HepG2 (cell line): ENCODE data around the gene ORC6. TPM values are rescaled to one million over a fixed set of nuclear protein-coding genes. Genes with fewer than 3 reads are reported as not detected.

Source experiments
- ATAC-seq: fragments of 200-7000 bp; cut with Tn5 transposase; 3 replicates; pipeline ENCODE4 v1.9.1; 2020; ENCODE audit warnings: mild to moderate bottlenecking, moderate library complexity
- BruUV-seq: library from RNA; stranded (reverse); fragments of 400-500 nt; replicated peaks from 2 replicates; lab custom pipeline; 2021; lab: Mats Ljungman, UMichigan
- CTCF ChIA-PET: fragments of 300-600 bp; formaldehyde crosslinking; extraction: SDS; loops from one replicate; lab custom pipeline; 2021; ENCODE audit warnings: low total read pairs, inconsistent platforms, low intra/inter-chr PET ratio; lab: Yijun Ruan, JAX
- POLR2A ChIA-PET: fragments of 350-600 bp; sonication (Branson Sonifier 250); formaldehyde crosslinking; loops from one replicate; lab custom pipeline; 2020; ENCODE audit warnings: antibody characterized with exemption, inconsistent platforms; lab: Yijun Ruan, JAX
- DNase-seq: peaks from one replicate; pipeline ENCODE4 v3.0.0-alpha.2; 2015; ENCODE audit warnings: low spot score
- FAIRE-seq: peaks from 3 replicates; lab custom pipeline; 2011; peaks lifted over from hg19 to GRCh38; lab: Jason Lieb, UNC
- H2AFZ ChIP-seq: one replicate; pipeline ENCODE4 v1.6.1; 2011; ENCODE audit warnings: low read length, inconsistent platforms
- H3K27ac ChIP-seq: fragments of 300-600 bp; 3 replicates; pipeline ENCODE4 v1.8.0; 2011; ENCODE audit warnings: mixed run types, mild to moderate bottlenecking, mixed read lengths, low read length, inconsistent platforms; ENCODE audit not compliant: insufficient read depth; ENCODE audit errors: extremely low read length
- H3K27me3 ChIP-seq, 2 experiments: fragments of 200-600 bp in 1 of 2; 2 replicates in 1 of 2; 3 replicates in 1 of 2; pipeline versions ENCODE4 v1.6.0 to v1.8.0; 2011; ENCODE audit warnings: low read length in 2 of 2, mild to moderate bottlenecking in 2 of 2, moderate library complexity in 2 of 2, inconsistent platforms in 1 of 2; ENCODE audit not compliant: insufficient read depth in 2 of 2, control insufficient read depth in 1 of 2
- H3K36me3 ChIP-seq, 2 experiments: fragments of 200-600 bp in 1 of 2; replicated peaks in 1 of 2; 2 replicates in 1 of 2; 3 replicates in 1 of 2; pipeline versions ENCODE4 v1.5.1 to v1.8.0; 2011; ENCODE audit warnings: low read length in 2 of 2, inconsistent platforms in 1 of 2; ENCODE audit not compliant: insufficient read depth in 2 of 2, control insufficient read depth in 1 of 2
- H3K4me1 ChIP-seq: 2 replicates; pipeline ENCODE4 v1.5.1; 2012; ENCODE audit warnings: low read length, inconsistent platforms; ENCODE audit not compliant: insufficient read depth
- H3K4me2 ChIP-seq: 2 replicates; pipeline ENCODE4 v1.6.0; 2011; ENCODE audit warnings: low read depth, low read length, inconsistent platforms
- H3K4me3 ChIP-seq, 3 experiments: fragments of 200-600 bp in 1 of 3; sonication (generic), shearing (Covaris generic) in 1 of 3; replicated peaks in 1 of 3; 2 replicates each; pipeline ENCODE4 v1.5.1; 2011 to 2016; ENCODE audit warnings: low read length in 3 of 3, inconsistent platforms in 2 of 3, low read depth in 2 of 3, mild to moderate bottlenecking in 2 of 3, control low read depth in 1 of 3, mixed read lengths in 1 of 3; ENCODE audit not compliant: insufficient read depth in 1 of 3
- H3K79me2 ChIP-seq: one replicate; pipeline ENCODE4 v1.6.1; 2011; ENCODE audit warnings: low read length, inconsistent platforms; ENCODE audit not compliant: insufficient read depth
- H3K9ac ChIP-seq: 2 replicates; pipeline ENCODE4 v1.6.0; 2011; ENCODE audit warnings: mild to moderate bottlenecking, low read depth, low read length, inconsistent platforms; ENCODE audit not compliant: insufficient read depth
- H3K9me3 ChIP-seq: 2 replicates; pipeline ENCODE4 v1.5.1; 2012; ENCODE audit warnings: mild to moderate bottlenecking, low read length
- H4K20me1 ChIP-seq: 2 replicates; pipeline ENCODE4 v1.6.0; 2011; ENCODE audit warnings: inconsistent platforms, mild to moderate bottlenecking, low read length, moderate library complexity; ENCODE audit not compliant: insufficient read depth
- ARHGAP35 ChIP-seq: sonication (generic); formaldehyde crosslinking; IDR thresholded peaks from 2 replicates; pipeline ENCODE4 v1.9.0; 2022; ENCODE audit warnings: mild to moderate bottlenecking, inconsistent platforms, moderate library complexity, missing genetic modification reagents, borderline replicate concordance
- CEBPB ChIP-seq: IDR thresholded peaks from 2 replicates; pipeline ENCODE4 v1.6.1; 2011; ENCODE audit warnings: low read depth, low read length, improper control_type of control experiment, borderline replicate concordance
- DZIP1 ChIP-seq: sonication (generic); formaldehyde crosslinking; IDR thresholded peaks from 2 replicates; pipeline ENCODE4 v1.5.0; 2020; ENCODE audit warnings: mild to moderate bottlenecking, missing genetic modification reagents
- GATAD2A ChIP-seq: IDR thresholded peaks from 2 replicates; pipeline ENCODE4 v1.6.1; 2016
- KLF15 ChIP-seq: sonication (generic); formaldehyde crosslinking; IDR thresholded peaks from 2 replicates; pipeline ENCODE4 v1.8.1; 2023; ENCODE audit warnings: borderline replicate concordance, mild to moderate bottlenecking, inconsistent platforms, missing genetic modification reagents, mixed read lengths
- PRDM4 ChIP-seq: sonication (generic); formaldehyde crosslinking; IDR thresholded peaks from 2 replicates; pipeline ENCODE4 v1.9.0; 2021; ENCODE audit warnings: missing genetic modification reagents, borderline replicate concordance
- SRF ChIP-seq: IDR thresholded peaks from 2 replicates; pipeline ENCODE4 v1.6.1; 2011; ENCODE audit warnings: mild to moderate bottlenecking, low read depth, low read length, moderate library complexity
- TOPORS ChIP-seq: sonication (generic); formaldehyde crosslinking; IDR thresholded peaks from 2 replicates; pipeline ENCODE4 v1.8.0; 2023; ENCODE audit warnings: mild to moderate bottlenecking, missing genetic modification reagents
- TP53 ChIP-seq: sonication (generic); formaldehyde crosslinking; conservative IDR thresholded peaks from 2 replicates; pipeline ENCODE4 v1.4.0; 2020; ENCODE audit warnings: missing genetic modification reagents
- XRCC5 ChIP-seq: fragments of 200-400 bp; formaldehyde crosslinking; optimal IDR thresholded peaks from 2 replicates; pipeline ENCODE3; 2017; ENCODE audit warnings: mild to moderate bottlenecking, low read length
- ZIK1 ChIP-seq: sonication (generic); formaldehyde crosslinking; IDR thresholded peaks from 2 replicates; pipeline ENCODE4 v1.5.0; 2020; ENCODE audit warnings: mild to moderate bottlenecking, low read depth, missing genetic modification reagents, borderline replicate concordance
- ZNF331 ChIP-seq: sonication (generic); formaldehyde crosslinking; IDR thresholded peaks from 2 replicates; pipeline ENCODE4 v1.4.0; 2020; ENCODE audit warnings: missing genetic modification reagents
- WGBS: methylation state at CpG from one replicate; pipeline ENCODE4 v1.1.6; 2017; ENCODE audit warnings: low lambda C conversion rate; 5-methylcytosine and 5-hydroxymethylcytosine counted together
- in situ Hi-C: cut with HindIII; loops from 2 replicates; pipeline ENCODE4 v1.10.0; 2017; ENCODE audit warnings: low pct_unique_long_range_greater_than_20kb; ENCODE audit not compliant: extremely low pct_ligation_motif_present
- intact Hi-C: fragments of 100-400 bp; cut with micrococcal nuclease; formaldehyde crosslinking; loops from one replicate; pipeline ENCODE4 v1.10.0; 2022; ENCODE audit not compliant: unreplicated experiment
- polyA plus RNA-seq, 8 experiments: library from polyadenylated mRNA; depleted of rRNA in 3 of 8; stranded (reverse) in 7 of 8; unstranded in 1 of 8; fragments of >200 nt; fragmentation: Illumina TruSeq in 4 of 8; extraction: Trizol in 4 of 8; gene quantifications; 2 replicates each; pipeline versions ENCODE4 v1.2.1 to v1.2.3, GENCODE V29; 2011 to 2016; ENCODE audit warnings: low read depth in 4 of 8, missing spikeins in 1 of 8, mixed read lengths in 1 of 8; ENCODE audit not compliant: insufficient read depth in 1 of 8
- total RNA-seq, 5 experiments: library from RNA; depleted of rRNA; stranded (reverse); fragments of >200 nt; fragmentation: Illumina TruSeq; extraction: Trizol; gene quantifications; 2 replicates each; pipeline ENCODE4 v1.2.3, GENCODE V29; 2016; ENCODE audit warnings: low read depth in 1 of 5
- TF ChIP-seq, protein P1 (sequence below): sonication (generic); formaldehyde crosslinking; IDR thresholded peaks from 2 replicates; pipeline ENCODE4 v1.4.0; 2020; ENCODE audit warnings: mild to moderate bottlenecking, missing genetic modification reagents

The ORC6 gene
- total and polyA plus RNA-seq, 2 of the 13 experiments (the other 11 are each of a cell fraction or from before 2014, with no cell fraction given): 34.2 to 69.8 TPM

- TF ChIP-seq PRDM4 (CRISPR knock-in tag) (no peak), TOPORS (CRISPR knock-in tag) (no peak), KLF15 (CRISPR knock-in tag) (no peak), ARHGAP35 (CRISPR knock-in tag) (no peak), SRF (no peak), GATAD2A (no peak), ZIK1 (CRISPR knock-in tag) (no peak), TP53 (CRISPR knock-in tag) (no peak)
- TF ChIP-seq, protein P1, sequence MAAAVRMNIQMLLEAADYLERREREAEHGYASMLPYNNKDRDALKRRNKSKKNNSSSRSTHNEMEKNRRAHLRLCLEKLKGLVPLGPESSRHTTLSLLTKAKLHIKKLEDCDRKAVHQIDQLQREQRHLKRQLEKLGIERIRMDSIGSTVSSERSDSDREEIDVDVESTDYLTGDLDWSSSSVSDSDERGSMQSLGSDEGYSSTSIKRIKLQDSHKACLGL: no peak
Measured at GRCh38 chr16:46715769-46716305, 26.4 kb downstream of the ORC6 start (continued).

DNA sequence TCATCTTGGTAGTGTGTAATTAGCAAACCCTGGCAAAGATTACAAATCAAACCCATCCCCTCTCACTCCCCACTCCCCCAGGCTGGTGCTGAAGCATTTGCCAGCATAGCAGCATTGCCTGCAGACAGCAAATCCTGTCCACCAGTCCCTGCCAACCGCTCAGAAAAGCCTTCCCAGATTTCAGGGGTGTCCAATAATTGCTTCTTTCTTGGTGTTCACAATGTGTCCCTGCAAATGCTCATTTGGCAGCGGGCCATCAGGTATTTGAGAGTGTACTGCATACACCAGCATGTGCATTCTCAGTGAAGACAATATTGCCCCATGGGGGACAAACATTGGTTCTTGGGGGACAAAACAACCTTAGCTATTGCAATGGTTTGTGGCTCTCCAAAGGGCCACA lies 28.2 kb downstream of the ORC6 start:
- no peaks in the 10 kb centered on the region for H3K79me2 ChIP-seq
- no peak for DNase-seq
- TF ChIP-seq XRCC5: no peak
- TF ChIP-seq CEBPB: no peak
- no peak for TF ChIP-seq DZIP1 (CRISPR knock-in tag)
- TF ChIP-seq ZNF331: no peak
- TF ChIP-seq, all 625 proteins: peak for 0
- Histone ChIP-seq H3K4me1 (no peaks in the 10 kb centered on the region), H3K9me3 (no peaks in the 10 kb centered on the region), H3K27ac (no peak overlapping the region), H3K9ac (no peak overlapping the region), H2AFZ (no peak overlapping the region), H3K36me3 (no peaks in the 10 kb centered on the region), H4K20me1 (no peaks in the 10 kb centered on the region), H3K4me3 (no peak overlapping the region), H3K4me2 (no peak overlapping the region), H3K27me3 (peaks cover 0 to 4% of the 10 kb centered on the region in 2 experiments; a peak in 1 of 5 replicates)
- ChIA-PET POLR2A (no interaction called here), CTCF (no interaction called here)
- ATAC-seq (no peak), FAIRE-seq (no peak)
- in situ Hi-C loops (no loop called here), intact Hi-C loops (no loop called here)
- no TSS peak for BruUV-seq
- WGBS: 14% methylated on average over 2 of the region's 2 CpGs
